Measurements from ENCODE around the gene RPL29. TPM values are rescaled to one million over a fixed set of nuclear protein-coding genes. Genes with fewer than 3 reads are reported as not detected.

Gene RPL29
- 966 and 1,076 TPM in 2 replicates for total RNA-seq

GRCh38 chr3:51995346-51996163 lies at the start of gene RPL29:
TSS of gene RPL29 (minus strand) at chr3:51995895. CDS start at chr3:51995461, 434 bp downstream.

GRCh38 chr3:51982838-51983577 lies 12.7 kb downstream of the RPL29 start, which contains the start of gene ACY1:
TSS of gene ACY1 (plus strand) at chr3:51983535. CDS start at chr3:51984065, 530 bp downstream.

GRCh38 chr3:51974963-51975851 lies 20.5 kb downstream of the RPL29 start, which contains the start of gene ABHD14A:
TSS of gene ABHD14A (plus strand) at chr3:51975064. CDS start at chr3:51975136, 72 bp downstream.

GRCh38 chr3:51967384-51968169 lies 28.1 kb downstream of the RPL29 start, which contains the start of gene PCBP4:
TSS of gene PCBP4 (minus strand) at chr3:51967454. CDS start at chr3:51961240, 6,214 bp downstream.

GRCh38 chr3:51955175-51955892 lies 40.4 kb downstream of the RPL29 start, which contains the start of gene GPR62:
TSS of gene GPR62 (plus strand) at chr3:51955381. CDS start at chr3:51955653, 272 bp downstream.

Small RNA genes within 50 kb of the gene (small RNA-seq; reads per million reads assigned to genes)
- gene AC115284.1, result not detected

Other genes with a start within 250 kb of the RPL29 start
- not detected in 2 replicates for gene IQCF6, start 216.7 kb downstream of the RPL29 start, total RNA-seq
- not detected in 2 replicates for gene IQCF2, start 134.3 kb downstream of the RPL29 start, total RNA-seq
- gene IQCF5, start 120.3 kb downstream of the RPL29 start, total RNA-seq, result not detected in 2 replicates
- not detected in 2 replicates for gene IQCF1, start 92.5 kb downstream of the RPL29 start, total RNA-seq
- gene RRP9, start 54.0 kb downstream of the RPL29 start, total RNA-seq, result 14.7 and 14.9 TPM in 2 replicates
- gene PARP3, start 53.5 kb downstream of the RPL29 start, total RNA-seq, result 45.6 and 51.9 TPM in 2 replicates
- gene GPR62, start 40.5 kb downstream of the RPL29 start, total RNA-seq, result 0.11 and 0.13 TPM in 2 replicates
- 19.5 and 20.0 TPM in 2 replicates for gene PCBP4, start 28.4 kb downstream of the RPL29 start, total RNA-seq
- gene ABHD14B, start 21.8 kb downstream of the RPL29 start, total RNA-seq, result 28.0 and 39.1 TPM in 2 replicates
- gene ABHD14A, start 20.8 kb downstream of the RPL29 start, total RNA-seq, result 12.1 and 16.9 TPM in 2 replicates
- 21.2 and 28.9 TPM in 2 replicates for gene ACY1, start 12.4 kb downstream of the RPL29 start, total RNA-seq
- 7.8 and 11.4 TPM in 2 replicates for gene DUSP7, start 60.7 kb upstream of the RPL29 start, total RNA-seq
- 4.4 and 5.7 TPM in 2 replicates for gene POC1A, start 158.5 kb upstream of the RPL29 start, total RNA-seq
- gene ALAS1, start 202.3 kb upstream of the RPL29 start, total RNA-seq, result 30.6 and 31.9 TPM in 2 replicates
- gene TLR9, start 229.8 kb upstream of the RPL29 start, total RNA-seq, result 0.13 TPM in 1 of 2 replicates, not detected in the other
- gene TWF2, start 243.3 kb upstream of the RPL29 start, total RNA-seq, result 69.3 and 81.7 TPM in 2 replicates
- 24.2 and 25.5 TPM in 2 replicates for gene PPM1M, start 249.9 kb upstream of the RPL29 start, total RNA-seq

Measured in articular chondrocyte of knee joint (primary cell).